ENCODE measurements around the gene POU6F2. TPM values are rescaled to one million over a fixed set of nuclear protein-coding genes. Genes with fewer than 3 reads are reported as not detected.

The POU6F2 gene
- total and polyA plus RNA-seq, 2 donors from 2014 or later, result 0.47 TPM; not detected in 1

DNA sequence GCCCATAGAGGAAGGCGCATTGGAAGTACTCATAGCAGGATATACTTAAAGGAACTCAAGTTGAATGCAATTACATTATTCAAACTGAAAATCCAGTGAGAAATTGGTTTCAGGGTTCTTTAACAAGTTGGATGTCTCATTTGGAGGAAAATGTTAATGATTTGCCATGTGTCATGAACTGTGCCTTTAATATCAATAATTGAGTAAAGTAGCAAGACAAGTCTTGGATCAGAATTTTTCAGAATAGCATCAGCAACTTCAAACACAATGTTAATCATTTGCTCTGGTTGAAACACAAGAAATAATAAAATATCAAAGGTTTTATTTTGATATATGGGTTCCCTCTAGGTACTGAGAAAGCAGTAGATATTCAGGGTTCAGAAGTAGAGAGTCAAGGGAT is 24.5 kb upstream of the POU6F2 start:
- Histone ChIP-seq H3K9ac (ENCODE audit: low read length in 3 of 3) (no peak overlapping the region), H3K36me3 (ENCODE audit: control insufficient read depth in 2 of 3, insufficient read depth in 3 of 3, low read length in 3 of 3) (no peaks in the 10 kb centered on the region), H3K4me1 (ENCODE audit: control insufficient read depth in 2 of 3, insufficient read depth in 2 of 3, low read depth in 1 of 3, low read length in 3 of 3) (no peaks in the 10 kb centered on the region), H3K27ac (ENCODE audit: low read depth in 2 of 2, low read length in 2 of 2) (no peak overlapping the region), H3K9me3 (ENCODE audit: control insufficient read depth in 2 of 3, insufficient read depth in 1 of 3, low read length in 3 of 3) (no peaks in the 10 kb centered on the region), H3K27me3 (ENCODE audit: control insufficient read depth, insufficient read depth, low read length) (no peaks in the 10 kb centered on the region), H3K4me3 (ENCODE audit: low read length in 3 of 3) (no peak overlapping the region)
- intact Hi-C loops (cut with DNase I), result no loop called here
- DNase-seq, result no peak
- FAIRE-seq, result no peak
- TF ChIP-seq CTCF (IDR thresholded peaks at IDR 0.05; ENCODE audit: borderline replicate concordance, extremely low read depth, insufficient read depth), result no peak

- no peak overlapping the region for H3K27ac ChIP-seq (ENCODE audit: low read depth in 2 of 2, low read length in 2 of 2)
- no peaks in the 10 kb centered on the region for H3K36me3 ChIP-seq (ENCODE audit: control insufficient read depth in 2 of 3, insufficient read depth in 3 of 3, low read length in 3 of 3)
- H3K9ac ChIP-seq (ENCODE audit: low read length in 3 of 3), result no peak overlapping the region
- intact Hi-C loops (cut with DNase I), result no loop called here
- H3K27me3 ChIP-seq (ENCODE audit: control insufficient read depth, insufficient read depth, low read length), result no peaks in the 10 kb centered on the region
- DNase-seq, result no peak
- no peak for FAIRE-seq
- H3K4me1 ChIP-seq (ENCODE audit: control insufficient read depth in 2 of 3, insufficient read depth in 2 of 3, low read depth in 1 of 3, low read length in 3 of 3), result no peaks in the 10 kb centered on the region
- no peaks in the 10 kb centered on the region for H3K9me3 ChIP-seq (ENCODE audit: control insufficient read depth in 2 of 3, insufficient read depth in 1 of 3, low read length in 3 of 3)
- no peak overlapping the region for H3K4me3 ChIP-seq (ENCODE audit: low read length in 3 of 3)
- TF ChIP-seq CTCF (IDR thresholded peaks at IDR 0.05; ENCODE audit: borderline replicate concordance, extremely low read depth, insufficient read depth), result no peak
These were observed 23.7 kb upstream of the POU6F2 start for GRCh38 chr7:38953971-38954370.

- Histone ChIP-seq H3K27ac (ENCODE audit: low read depth in 2 of 2, low read length in 2 of 2) (no peak overlapping the region), H3K4me3 (ENCODE audit: low read length in 3 of 3) (no peak overlapping the region), H3K36me3 (ENCODE audit: control insufficient read depth in 2 of 3, insufficient read depth in 3 of 3, low read length in 3 of 3) (no peaks in the 10 kb centered on the region), H3K4me1 (ENCODE audit: control insufficient read depth in 2 of 3, insufficient read depth in 2 of 3, low read depth in 1 of 3, low read length in 3 of 3) (no peaks in the 10 kb centered on the region), H3K9me3 (ENCODE audit: control insufficient read depth in 2 of 3, insufficient read depth in 1 of 3, low read length in 3 of 3) (no peaks in the 10 kb centered on the region), H3K27me3 (ENCODE audit: control insufficient read depth, insufficient read depth, low read length) (no peaks in the 10 kb centered on the region), H3K9ac (ENCODE audit: low read length in 3 of 3) (no peak overlapping the region)
- DNase-seq (no peak), FAIRE-seq (no peak)
- no peak for TF ChIP-seq CTCF (IDR thresholded peaks at IDR 0.05; ENCODE audit: borderline replicate concordance, extremely low read depth, insufficient read depth)
- intact Hi-C loops (cut with DNase I), result no loop called here
These were observed 21.8 kb upstream of the POU6F2 start for GRCh38 chr7:38955892-38956291.

GRCh38 chr7:38962028-38962427 is 15.7 kb upstream of the POU6F2 start:
- FAIRE-seq (peak; percentile 98), DNase-seq (no peak)
- Histone ChIP-seq H3K9me3 (ENCODE audit: control insufficient read depth in 2 of 3, insufficient read depth in 1 of 3, low read length in 3 of 3) (no peaks in the 10 kb centered on the region), H3K36me3 (ENCODE audit: control insufficient read depth in 2 of 3, insufficient read depth in 3 of 3, low read length in 3 of 3) (no peaks in the 10 kb centered on the region), H3K4me3 (ENCODE audit: low read length in 3 of 3) (no peak overlapping the region), H3K27ac (ENCODE audit: low read depth in 2 of 2, low read length in 2 of 2) (no peak overlapping the region), H3K9ac (ENCODE audit: low read length in 3 of 3) (no peak overlapping the region), H3K27me3 (ENCODE audit: control insufficient read depth, insufficient read depth, low read length) (no peaks in the 10 kb centered on the region), H3K4me1 (ENCODE audit: control insufficient read depth in 2 of 3, insufficient read depth in 2 of 3, low read depth in 1 of 3, low read length in 3 of 3) (no peaks in the 10 kb centered on the region)
- TF ChIP-seq CTCF (IDR thresholded peaks at IDR 0.05; ENCODE audit: borderline replicate concordance, extremely low read depth, insufficient read depth), result no peak
- intact Hi-C loops (cut with DNase I), result no loop called here

Data from kidney (tissue), 14 donors.